Inflammatory macrophage treated with lipopolysaccharide for 1 hour (primary cell): Measurements from ENCODE around the gene KRTAP4-12.
"Not testable (repeated sequence)": the region's sequence is repeated elsewhere in the genome, so short reads cannot be mapped to it uniquely, and the experiment has no call there.

Experiments used
- DNase-seq, 2 donors: peaks; one replicate each; pipeline ENCODE4 v3.0.0-alpha.2; 2020 to 2022

Gene KRTAP4-12

DNA sequence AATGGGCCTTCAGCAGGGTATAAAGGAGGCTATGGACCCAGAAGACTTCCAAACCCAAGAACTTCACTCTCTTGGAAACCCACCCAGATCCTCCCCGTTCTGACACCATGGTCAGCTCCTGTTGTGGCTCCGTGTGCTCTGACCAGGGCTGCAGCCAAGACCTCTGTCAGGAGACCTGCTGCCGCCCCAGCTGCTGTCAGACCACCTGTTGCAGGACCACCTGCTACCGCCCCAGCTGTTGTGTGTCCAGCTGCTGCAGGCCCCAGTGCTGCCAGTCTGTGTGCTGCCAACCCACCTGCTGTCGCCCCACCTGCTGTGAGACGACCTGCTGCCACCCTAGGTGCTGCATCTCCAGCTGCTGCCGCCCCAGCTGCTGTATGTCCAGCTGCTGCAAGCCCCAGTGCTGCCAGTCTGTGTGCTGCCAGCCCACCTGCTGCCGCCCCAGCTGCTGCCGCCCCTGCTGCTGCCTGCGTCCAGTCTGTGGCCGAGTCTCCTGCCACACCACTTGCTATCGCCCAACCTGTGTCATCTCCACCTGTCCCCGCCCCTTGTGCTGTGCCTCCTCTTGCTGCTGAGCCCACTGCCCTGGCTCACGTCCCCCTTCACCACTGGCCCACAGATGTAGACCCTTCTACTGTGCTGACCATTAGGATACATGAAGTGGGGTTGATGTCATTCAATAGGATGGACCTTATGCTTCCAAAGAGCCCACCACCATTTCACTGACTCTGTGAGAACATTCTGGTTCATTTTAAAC, 39.7 kb downstream of the KRTAP4-12 start, which contains the start of gene KRTAP4-7:
Gene KRTAP4-7 (plus strand): TSS at position 51 of the 757 bp plus-strand sequence. CDS start 57 bp downstream, at position 108.
- not testable (repeated sequence) for DNase-seq

DNA sequence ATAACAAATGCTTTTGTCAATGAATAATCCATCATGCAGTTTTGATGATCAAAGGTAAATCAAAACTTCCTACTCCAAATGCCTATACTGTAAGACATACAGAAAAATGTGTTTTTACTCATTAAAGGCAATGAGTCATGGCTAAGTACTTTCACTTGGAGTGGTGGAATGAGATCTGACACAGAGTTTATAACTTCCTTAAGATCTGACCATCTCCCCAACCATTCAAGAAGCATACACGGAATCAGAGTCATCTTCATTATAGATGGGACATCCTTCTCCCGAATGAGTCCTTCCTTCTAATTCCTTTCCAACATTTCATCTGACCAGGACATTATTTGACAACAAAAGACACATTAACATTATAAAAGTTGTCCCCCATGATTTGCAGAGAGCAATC, 40.6 kb downstream of the KRTAP4-12 start:
- not testable (repeated sequence) for DNase-seq

DNA sequence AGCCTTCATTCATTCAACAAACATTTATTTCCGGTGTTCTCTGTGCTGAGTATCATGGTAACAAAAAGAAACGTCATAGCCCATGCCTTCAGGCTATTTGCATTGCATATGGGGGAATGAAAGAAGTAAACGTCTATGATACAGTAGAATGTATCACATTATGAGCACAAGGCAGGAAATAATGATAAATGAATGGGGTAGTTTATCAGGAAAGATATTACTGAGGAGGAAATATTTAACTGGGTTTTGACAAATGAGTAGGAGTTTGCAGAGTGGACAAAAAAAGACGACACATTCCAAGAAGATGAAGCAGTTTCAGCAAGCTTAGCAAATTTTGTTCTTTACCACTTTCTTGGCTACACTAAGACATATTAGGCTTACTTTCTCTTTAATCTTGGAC, 41.4 kb downstream of the KRTAP4-12 start:
- no peak for DNase-seq

DNA sequence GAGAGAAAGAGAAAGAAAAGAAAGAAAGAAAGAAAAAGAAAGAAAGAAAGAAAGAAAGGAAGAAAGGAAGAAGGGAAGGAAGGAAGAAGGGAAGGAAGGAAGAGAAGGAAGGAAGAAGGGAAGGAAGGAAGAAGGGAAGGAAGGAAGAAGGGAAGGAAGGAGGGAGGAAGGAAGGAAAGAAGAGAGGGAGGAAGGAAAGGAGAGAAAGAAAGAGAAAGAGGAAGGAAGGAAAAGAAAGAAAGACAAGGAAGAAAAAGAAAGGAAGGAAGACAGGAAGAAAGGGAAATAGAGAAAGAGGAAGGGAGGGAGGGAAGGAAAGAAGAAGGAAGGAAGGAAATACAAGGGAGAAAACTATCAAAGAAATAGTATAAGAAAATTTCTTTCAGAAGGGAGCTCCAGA, 47.2 kb downstream of the KRTAP4-12 start:
- no peak for DNase-seq

DNA sequence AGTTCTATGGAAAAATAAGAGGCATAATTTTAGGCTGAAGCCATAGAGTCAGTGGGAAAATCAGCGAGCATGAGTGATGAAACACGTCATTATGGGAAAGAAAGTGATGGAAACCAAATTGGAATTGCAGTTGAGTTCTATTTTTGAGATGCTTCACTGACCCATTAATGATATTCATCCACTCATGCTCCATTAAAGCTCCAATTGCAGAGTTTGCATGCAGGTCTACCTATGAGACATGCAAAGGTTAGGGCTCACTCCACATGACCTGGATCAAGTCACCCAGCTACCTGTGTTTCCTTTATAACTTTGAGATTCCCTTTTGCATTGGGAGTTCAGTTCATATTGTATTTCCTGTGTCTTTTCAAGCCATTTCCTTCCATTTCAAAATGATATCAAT, 50.3 kb downstream of the KRTAP4-12 start:
- DNase-seq: no peak
